Smooth muscle cell (in vitro differentiated cells): ENCODE results near the gene SMIM45.

Experiments used
- DNase-seq: peaks from one replicate; lab custom pipeline; 2025; ENCODE audit not compliant: unreplicated experiment; lab: John Stamatoyannopoulos, UW
- H2AFZ ChIP-seq: fragments of 200-600 bp; sonication (generic); 2 replicates; pipeline ENCODE4 v1.6.0; 2016; ENCODE audit warnings: antibody characterized with exemption, low read depth, mild to moderate bottlenecking
- H3F3A ChIP-seq: fragments of 200-600 bp; sonication (generic); 2 replicates; pipeline ENCODE4 v1.6.0; 2017; ENCODE audit warnings: antibody characterized with exemption, low read depth
- H3K27ac ChIP-seq: fragments of 200-600 bp; sonication (generic); 2 replicates; pipeline ENCODE4 v1.5.1; 2016; ENCODE audit warnings: low read depth, mild to moderate bottlenecking
- H3K27me3 ChIP-seq: fragments of 200-600 bp; sonication (generic); 2 replicates; pipeline ENCODE4 v1.6.1; 2016; ENCODE audit warnings: low read depth, mild to moderate bottlenecking
- H3K36me3 ChIP-seq: fragments of 200-600 bp; sonication (generic); 2 replicates; pipeline ENCODE4 v1.5.1; 2016; ENCODE audit warnings: low read depth
- H3K4me1 ChIP-seq: fragments of 200-600 bp; sonication (generic); 2 replicates; pipeline ENCODE4 v1.5.1; 2016; ENCODE audit warnings: low read depth
- H3K4me2 ChIP-seq: fragments of 200-600 bp; sonication (generic); 2 replicates; pipeline ENCODE4 v1.6.0; 2016; ENCODE audit warnings: mild to moderate bottlenecking
- H3K4me3 ChIP-seq: fragments of 200-600 bp; sonication (generic); 2 replicates; pipeline ENCODE4 v1.5.1; 2016; ENCODE audit warnings: mild to moderate bottlenecking
- H3K79me2 ChIP-seq: fragments of 200-600 bp; sonication (generic); 2 replicates; pipeline ENCODE4 v1.6.0; 2016; ENCODE audit warnings: low read depth, mild to moderate bottlenecking
- H3K9ac ChIP-seq: fragments of 200-600 bp; sonication (generic); 2 replicates; pipeline ENCODE4 v1.6.0; 2016; ENCODE audit warnings: low read depth
- H3K9me3 ChIP-seq: fragments of 200-600 bp; sonication (generic); replicated peaks from 2 replicates; pipeline ENCODE4 v1.5.1; 2016; ENCODE audit warnings: low read depth
- H4K20me1 ChIP-seq: fragments of 200-600 bp; sonication (generic); 2 replicates; pipeline ENCODE4 v1.6.0; 2016; ENCODE audit warnings: low read depth
- CTCF ChIP-seq: fragments of 200-600 bp; sonication (generic); IDR thresholded peaks from 2 replicates; pipeline ENCODE4 v1.5.1; 2017; ENCODE audit warnings: borderline replicate concordance, mild to moderate bottlenecking, antibody characterized with exemption; ENCODE audit not compliant: insufficient read depth, poor library complexity, severe bottlenecking
- WGBS: methylation state at CpG from one replicate; pipeline ENCODE4 v1.1.7; 2016; ENCODE audit warnings: low lambda C conversion rate; 5-methylcytosine and 5-hydroxymethylcytosine counted together

SMIM45 gene

GRCh38 chr22:41949297-41949965 lies 2.5 kb upstream of the SMIM45 start:
- no peak for DNase-seq
- Histone ChIP-seq H3K4me1 (peaks cover 11% of the 10 kb centered on the region), H3K9me3 (no peaks in the 10 kb centered on the region), H3K36me3 (no peaks in the 10 kb centered on the region), H3K27ac (no peak overlapping the region), H4K20me1 (no peaks in the 10 kb centered on the region), H2AFZ (no peak overlapping the region), H3K4me2 (no peak overlapping the region), H3K79me2 (no peaks in the 10 kb centered on the region), H3F3A (no peaks in the 10 kb centered on the region), H3K4me3 (no peak overlapping the region), H3K9ac (no peak overlapping the region), H3K27me3 (no peaks in the 10 kb centered on the region)
- WGBS, result 94% methylated on average over 7 of the region's 7 CpGs
- no peak for TF ChIP-seq CTCF

GRCh38 chr22:41952713-41953112 lies 763 bp downstream of the SMIM45 start:
- WGBS, result 77% methylated on average over 2 of the region's 2 CpGs
- peaks cover 6% of the 10 kb centered on the region for H3K4me1 ChIP-seq
- no peak overlapping the region for H3K4me2 ChIP-seq
- no peaks in the 10 kb centered on the region for H3K9me3 ChIP-seq
- no peaks in the 10 kb centered on the region for H3K79me2 ChIP-seq
- no peak for TF ChIP-seq CTCF
- no peaks in the 10 kb centered on the region for H3F3A ChIP-seq
- DNase-seq, result no peak
- H3K4me3 ChIP-seq, result no peak overlapping the region
- H4K20me1 ChIP-seq, result no peaks in the 10 kb centered on the region
- no peak overlapping the region for H3K9ac ChIP-seq
- no peaks in the 10 kb centered on the region for H3K36me3 ChIP-seq
- no peak overlapping the region for H3K27ac ChIP-seq
- no peak overlapping the region for H2AFZ ChIP-seq
- no peaks in the 10 kb centered on the region for H3K27me3 ChIP-seq

- TF ChIP-seq CTCF, result no peak
- Histone ChIP-seq H3K9me3 (no peaks in the 10 kb centered on the region), H3K27me3 (no peaks in the 10 kb centered on the region), H3K4me3 (no peak overlapping the region), H3K79me2 (no peaks in the 10 kb centered on the region), H3K4me2 (peak overlapping the region; percentile 81), H2AFZ (peak overlapping the region; percentile 62), H3K27ac (no peak overlapping the region), H4K20me1 (no peaks in the 10 kb centered on the region), H3K4me1 (no peaks in the 10 kb centered on the region), H3K9ac (no peak overlapping the region), H3F3A (no peaks in the 10 kb centered on the region), H3K36me3 (no peaks in the 10 kb centered on the region)
- no peak for DNase-seq
- WGBS, result 71% methylated on average over 14 of the region's 23 CpGs
Observed at GRCh38 chr22:41957941-41958556, 6.1 kb downstream of the SMIM45 start.
